Spleen (tissue), 7 donors: ENCODE results near the gene ANP32B.
"Not testable (repeated sequence)": the region's sequence is repeated elsewhere in the genome, so short reads cannot be mapped to it uniquely, and the experiment has no call there.

Experiments used
- CTCF ChIP-seq, 11 experiments: fragments of 200-600 bp in 7 of 11; fragments of 450-650 bp in 4 of 11; sonication (generic) in 4 of 11; IDR thresholded peaks in 8 of 11; conservative IDR thresholded peaks in 3 of 11; 1 replicate in 7 of 11; 2 replicates in 4 of 11; pipeline versions ENCODE4 v1.4.0 to v1.8.0; 2016 to 2021; ENCODE audit warnings: antibody characterized with exemption in 11 of 11, inconsistent platforms in 4 of 11, mild to moderate bottlenecking in 1 of 11
- POLR2AphosphoS5 ChIP-seq, 3 donors: sonication (generic); formaldehyde crosslinking; IDR thresholded peaks; one replicate each; pipeline ENCODE4 v1.5.1; 2017; ENCODE audit warnings: antibody characterized with exemption in 3 of 3
- donor health status: DM: no; HTN: no; CAD: no; lungs with moderate emphysema.
- donor health status: DM: no; HTN: no; CAD: no.
- donor health status: DM: no; HTN: no; CAD: no.

DNA sequence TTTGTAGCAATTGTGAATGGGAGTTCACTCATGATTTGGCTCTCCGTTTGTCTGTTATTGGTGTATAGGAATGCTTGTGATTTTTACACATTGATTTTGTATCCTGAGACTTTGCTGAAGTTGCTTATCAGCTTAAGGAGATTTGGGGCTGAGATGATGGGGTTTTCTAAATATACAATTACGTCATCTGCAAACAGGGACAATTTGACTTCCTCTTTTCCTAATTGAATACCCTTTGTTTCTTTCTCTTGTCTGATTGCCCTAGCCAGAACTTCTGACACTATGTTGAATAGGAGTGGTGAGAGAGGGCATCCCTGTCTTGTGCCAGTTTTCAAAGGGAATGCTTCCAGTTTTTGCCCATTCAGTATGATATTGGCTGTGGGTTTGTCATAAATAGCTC is 36.0 kb upstream of the ANP32B start:
- TF ChIP-seq POLR2AphosphoS5 (IDR thresholded peaks at IDR 0.05); CTCF (IDR thresholded peaks at IDR 0.05 in 8 of 11, conservative IDR thresholded peaks at IDR 0.05 in 3 of 11): not testable (repeated sequence)
